ENCODE data around the gene ESYT3.
"Not testable (repeated sequence)": the region's sequence is repeated elsewhere in the genome, so short reads cannot be mapped to it uniquely, and the experiment has no call there.

ESYT3 gene

DNA sequence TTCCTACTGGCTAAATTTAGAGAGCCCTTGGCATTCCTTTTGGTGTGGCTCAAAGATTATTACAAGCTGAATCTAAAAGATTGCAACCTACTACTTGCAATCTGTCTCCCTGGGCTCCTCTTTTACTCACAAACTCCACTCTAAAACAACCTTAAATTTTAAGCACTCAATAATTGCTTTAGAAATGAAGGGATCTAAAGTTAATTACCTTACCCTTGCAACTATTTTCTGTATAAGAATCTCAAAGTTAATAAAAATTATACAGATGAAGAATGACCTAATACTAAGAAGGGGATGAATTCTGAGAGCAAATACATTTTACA lies 60.2 kb downstream of the ESYT3 start:
- no peak for DNase-seq

- DNase-seq, result not testable (repeated sequence)
Measured at GRCh38 chr3:138495638-138496037, 61.2 kb downstream of the ESYT3 start.

- DNase-seq, result no peak
Measured at GRCh38 chr3:138496436-138496835, 62.0 kb downstream of the ESYT3 start.

DNA sequence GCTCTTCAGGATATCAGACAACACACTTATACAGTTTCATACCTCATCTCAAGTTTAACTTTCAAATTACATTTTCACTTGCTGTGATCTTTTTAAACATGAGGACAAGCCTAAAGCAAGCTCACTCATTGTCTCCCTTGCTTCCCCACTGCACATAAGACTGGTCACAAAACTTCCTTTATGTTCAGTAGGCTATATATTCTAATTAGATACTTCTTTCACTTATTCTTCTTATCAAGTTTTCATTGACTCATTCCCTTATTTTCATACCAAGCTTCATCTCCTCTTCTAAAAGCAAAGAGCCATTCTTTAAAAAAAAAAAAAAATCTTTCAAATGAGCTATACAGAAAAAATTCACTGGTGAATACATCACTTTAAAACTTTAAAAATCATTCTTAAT lies 62.6 kb downstream of the ESYT3 start:
- DNase-seq, result no peak

DNA sequence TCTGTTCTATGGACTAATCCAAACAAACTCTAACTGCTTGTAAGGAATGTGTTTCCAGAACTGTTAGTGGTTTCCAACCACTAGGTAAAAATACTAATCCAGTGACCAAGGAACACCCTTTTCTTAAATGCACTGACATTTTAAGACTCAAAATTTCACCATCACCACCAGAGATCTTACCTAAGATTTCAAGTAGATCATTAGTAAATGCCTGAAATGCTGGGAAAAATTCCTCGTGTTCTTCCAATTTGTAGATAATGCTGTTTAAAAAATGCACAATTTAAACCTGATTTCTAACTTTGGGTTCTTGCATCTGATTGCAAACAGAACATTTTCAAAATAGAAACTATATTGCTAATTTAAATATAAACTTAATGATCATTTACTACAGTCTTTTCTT lies 63.4 kb downstream of the ESYT3 start:
- DNase-seq, result no peak

GRCh38 chr3:138498991-138499390 lies 64.6 kb downstream of the ESYT3 start:
- DNase-seq, result no peak

DNA sequence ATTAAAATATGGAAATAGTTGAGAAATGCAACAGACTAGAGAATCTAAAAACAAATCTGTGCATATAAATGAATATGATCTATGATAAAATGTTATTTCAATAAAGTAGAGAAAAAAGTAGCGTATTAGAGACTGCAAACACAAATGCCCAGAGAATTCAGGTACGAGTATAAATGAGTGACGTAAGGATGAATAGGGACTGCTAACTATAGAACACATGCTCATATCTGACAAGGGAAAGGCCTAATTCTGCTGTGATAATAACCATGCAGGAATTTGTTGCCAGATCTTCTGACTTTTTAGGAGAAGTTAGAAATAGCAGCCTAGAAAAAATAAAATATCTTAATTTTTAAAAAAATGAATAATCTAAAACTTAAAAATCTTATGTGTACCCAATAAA lies 73.1 kb downstream of the ESYT3 start:
- DNase-seq, result no peak

GRCh38 chr3:138509586-138509985 lies 75.2 kb downstream of the ESYT3 start:
- DNase-seq, result no peak

GRCh38 chr3:138511945-138512344 lies 77.5 kb downstream of the ESYT3 start:
- peak; percentile 3 for DNase-seq

- no peak for DNase-seq
Measured at GRCh38 chr3:138513090-138513843, 78.9 kb downstream of the ESYT3 start.

DNA sequence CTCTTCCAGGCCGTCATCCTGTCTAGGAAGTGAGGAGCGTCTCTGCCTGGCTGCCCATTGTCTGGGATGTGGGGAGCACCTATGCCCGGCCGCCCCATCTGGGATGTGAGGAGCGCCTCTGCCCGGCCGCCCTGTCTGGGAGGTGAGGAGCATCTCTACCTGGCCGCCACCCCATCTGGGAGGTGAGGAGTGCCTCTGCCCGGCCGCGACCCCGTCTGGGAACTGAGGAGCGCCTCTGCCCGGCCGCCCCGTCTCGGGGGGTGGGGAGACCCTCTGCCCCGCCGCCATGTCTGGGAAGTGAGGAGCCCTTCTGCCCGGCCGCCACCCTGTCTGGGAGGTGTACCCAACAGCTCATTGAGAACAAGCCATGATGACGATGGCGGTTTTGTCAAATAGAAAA lies 87.0 kb downstream of the ESYT3 start:
- DNase-seq, result not testable (repeated sequence)
